IPS-18a (cell line): ENCODE data around the gene ACTN2.

Source experiments
- H3K27ac ChIP-seq: one replicate; pipeline ENCODE4 v1.5.1; 2013; ENCODE audit warnings: low read length
- H3K27me3 ChIP-seq: one replicate; pipeline ENCODE4 v1.6.1; 2013; ENCODE audit warnings: mild to moderate bottlenecking, low read length; ENCODE audit not compliant: control insufficient read depth, insufficient read depth
- H3K36me3 ChIP-seq: one replicate; pipeline ENCODE4 v1.6.1; 2013; ENCODE audit warnings: low read depth, low read length; ENCODE audit not compliant: control insufficient read depth
- H3K4me1 ChIP-seq: one replicate; pipeline ENCODE4 v1.6.1; 2013; ENCODE audit warnings: low read depth, low read length; ENCODE audit not compliant: control insufficient read depth
- H3K4me3 ChIP-seq: one replicate; pipeline ENCODE4 v1.5.1; 2013; ENCODE audit warnings: low read length
- H3K9ac ChIP-seq: one replicate; pipeline ENCODE4 v1.6.1; 2013; ENCODE audit warnings: mild to moderate bottlenecking, low read length, moderate library complexity
- H3K9me3 ChIP-seq: one replicate; pipeline ENCODE4 v1.6.1; 2013; ENCODE audit warnings: low read depth, low read length; ENCODE audit not compliant: control insufficient read depth

Gene ACTN2

DNA sequence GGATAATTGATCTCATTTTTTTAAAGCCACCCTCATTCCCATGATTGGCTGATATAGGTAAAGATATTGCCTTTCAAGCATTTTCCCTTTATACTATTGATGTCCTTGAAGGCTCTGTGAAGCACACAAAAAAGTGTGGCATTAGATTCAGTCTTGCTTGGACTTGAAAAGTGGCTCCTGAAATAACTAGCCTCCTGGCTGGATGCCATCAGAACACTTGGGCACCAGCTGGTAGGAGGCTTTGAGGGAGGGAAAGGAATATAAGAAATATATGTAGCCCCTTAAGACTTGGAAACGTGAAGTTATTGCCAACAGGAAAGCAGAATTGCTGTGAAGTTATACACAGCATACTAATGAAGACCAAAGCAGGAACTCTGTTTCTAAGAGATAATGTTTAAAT, 122.8 kb downstream of the ACTN2 start:
- H3K4me1 ChIP-seq, result no peaks in the 10 kb centered on the region
- no peaks in the 10 kb centered on the region for H3K36me3 ChIP-seq

DNA sequence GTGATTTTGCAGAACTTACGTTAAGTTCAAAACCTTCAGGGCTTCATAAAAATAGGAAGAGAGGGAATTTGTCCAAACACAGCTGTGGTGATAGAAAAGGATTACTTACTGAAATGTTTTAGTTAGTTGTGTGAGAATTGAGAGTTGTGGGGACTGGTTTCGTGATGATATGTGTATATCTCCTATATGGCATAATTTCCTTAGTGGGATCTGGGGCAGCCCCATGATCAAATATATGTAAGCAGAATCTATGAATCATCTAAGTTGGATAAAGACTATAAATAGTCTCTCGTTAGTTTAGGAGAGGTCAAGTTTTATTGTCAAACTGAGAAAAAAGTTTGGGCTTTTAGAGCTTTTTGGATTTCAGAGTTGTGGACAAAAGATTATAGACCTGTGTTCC, 123.7 kb downstream of the ACTN2 start:
- Histone ChIP-seq H3K27me3 (no peaks in the 10 kb centered on the region), H3K36me3 (peaks cover 6% of the 10 kb centered on the region)

More for the DNA sequence above, 122.8 kb downstream of the ACTN2 start:
- Histone ChIP-seq H3K4me3 (no peak overlapping the region), H3K27me3 (no peaks in the 10 kb centered on the region), H3K9me3 (no peaks in the 10 kb centered on the region), H3K27ac (no peak overlapping the region), H3K9ac (no peak overlapping the region)

GRCh38 chr1:236812334-236813030, 126.2 kb downstream of the ACTN2 start:
- no peak overlapping the region for H3K27ac ChIP-seq
- H3K9ac ChIP-seq, result no peak overlapping the region
- no peaks in the 10 kb centered on the region for H3K27me3 ChIP-seq
- H3K4me1 ChIP-seq, result no peaks in the 10 kb centered on the region
- peaks cover 17% of the 10 kb centered on the region for H3K36me3 ChIP-seq
- no peaks in the 10 kb centered on the region for H3K9me3 ChIP-seq
- no peak overlapping the region for H3K4me3 ChIP-seq

More for the DNA sequence above, 123.7 kb downstream of the ACTN2 start:
- Histone ChIP-seq H3K4me1 (no peaks in the 10 kb centered on the region), H3K9ac (no peak overlapping the region), H3K9me3 (no peaks in the 10 kb centered on the region), H3K4me3 (no peak overlapping the region), H3K27ac (no peak overlapping the region)
